ENCODE results near the gene FBXL13. TPM values are rescaled to one million over a fixed set of nuclear protein-coding genes. Genes with fewer than 3 reads are reported as not detected.

The FBXL13 gene
- total RNA-seq, 1 experiment from 2014 or later: 0.43 TPM

- CTCF ChIA-PET: no interaction called here
- Mint-ChIP-seq H3K27ac (ENCODE audit: unreplicated experiment) (no peak overlapping the region), H3K4me3 (ENCODE audit: unreplicated experiment) (no peak overlapping the region), H3K27me3 (ENCODE audit: insufficient read depth, unreplicated experiment) (no peaks in the 10 kb centered on the region), H3K4me1 (ENCODE audit: low read depth, unreplicated experiment) (no peaks in the 10 kb centered on the region), H3K36me3 (ENCODE audit: insufficient read depth, unreplicated experiment) (no peaks in the 10 kb centered on the region), H3K9me3 (ENCODE audit: unreplicated experiment) (no peaks in the 10 kb centered on the region)
- no peaks in the 10 kb centered on the region for H3K9me3 ChIP-seq
- no peaks in the 10 kb centered on the region for H3K4me1 ChIP-seq
- POLR2A ChIA-PET: no interaction called here
- H3K4me3 ChIP-seq (ENCODE audit: low read depth, low read length): no peak overlapping the region
- BruUV-seq (replicated peaks): no TSS peak
- intact Hi-C loops (cut with micrococcal nuclease; ENCODE audit: unreplicated experiment): no loop called here
- no peaks in the 10 kb centered on the region for H3K36me3 ChIP-seq (ENCODE audit: control insufficient read depth, insufficient read depth, low read length)
- TF ChIP-seq CTCF (IDR thresholded peaks at IDR 0.05; ENCODE audit: insufficient read depth in 1 of 2, low read depth in 1 of 2, low read length in 1 of 2, severe bottlenecking in 1 of 2, unreplicated experiment in 1 of 2): no peak
- H3K27me3 ChIP-seq (replicated peaks; ENCODE audit: control insufficient read depth, insufficient read depth, low read length): no peaks in the 10 kb centered on the region
- no peak for DNase-seq
Measured at GRCh38 chr7:102845346-102845745, 229.2 kb downstream of the FBXL13 start.

GRCh38 chr7:102843850-102844249, 230.7 kb downstream of the FBXL13 start:
- BruUV-seq (replicated peaks): no TSS peak
- H3K9me3 Mint-ChIP-seq (ENCODE audit: unreplicated experiment): no peaks in the 10 kb centered on the region
- H3K36me3 Mint-ChIP-seq (ENCODE audit: insufficient read depth, unreplicated experiment): no peaks in the 10 kb centered on the region
- Histone ChIP-seq H3K9me3 (no peaks in the 10 kb centered on the region), H3K27me3 (replicated peaks; ENCODE audit: control insufficient read depth, insufficient read depth, low read length) (no peaks in the 10 kb centered on the region), H3K36me3 (ENCODE audit: control insufficient read depth, insufficient read depth, low read length) (no peaks in the 10 kb centered on the region), H3K4me1 (no peaks in the 10 kb centered on the region), H3K4me3 (ENCODE audit: low read depth, low read length) (no peak overlapping the region)
- ChIA-PET POLR2A (no interaction called here), CTCF (no interaction called here)
- no peak overlapping the region for H3K27ac Mint-ChIP-seq (ENCODE audit: unreplicated experiment)
- intact Hi-C loops (cut with micrococcal nuclease; ENCODE audit: unreplicated experiment): no loop called here
- DNase-seq: no peak
- H3K4me3 Mint-ChIP-seq (ENCODE audit: unreplicated experiment): no peak overlapping the region
- H3K4me1 Mint-ChIP-seq (ENCODE audit: low read depth, unreplicated experiment): no peaks in the 10 kb centered on the region
- H3K27me3 Mint-ChIP-seq (ENCODE audit: insufficient read depth, unreplicated experiment): no peaks in the 10 kb centered on the region
- no peak for TF ChIP-seq CTCF (IDR thresholded peaks at IDR 0.05; ENCODE audit: insufficient read depth in 1 of 2, low read depth in 1 of 2, low read length in 1 of 2, severe bottlenecking in 1 of 2, unreplicated experiment in 1 of 2)

GRCh38 chr7:102842284-102842683, 232.3 kb downstream of the FBXL13 start:
- no peak for DNase-seq
- POLR2A ChIA-PET: no interaction called here
- TF ChIP-seq CTCF (IDR thresholded peaks at IDR 0.05; ENCODE audit: insufficient read depth in 1 of 2, low read depth in 1 of 2, low read length in 1 of 2, severe bottlenecking in 1 of 2, unreplicated experiment in 1 of 2): no peak
- H3K36me3 Mint-ChIP-seq (ENCODE audit: insufficient read depth, unreplicated experiment): no peaks in the 10 kb centered on the region
- no peaks in the 10 kb centered on the region for H3K27me3 Mint-ChIP-seq (ENCODE audit: insufficient read depth, unreplicated experiment)
- intact Hi-C loops (cut with micrococcal nuclease; ENCODE audit: unreplicated experiment): no loop called here
- Histone ChIP-seq H3K27me3 (replicated peaks; ENCODE audit: control insufficient read depth, insufficient read depth, low read length) (no peaks in the 10 kb centered on the region), H3K4me1 (no peaks in the 10 kb centered on the region), H3K9me3 (no peaks in the 10 kb centered on the region), H3K4me3 (ENCODE audit: low read depth, low read length) (no peak overlapping the region), H3K36me3 (ENCODE audit: control insufficient read depth, insufficient read depth, low read length) (no peaks in the 10 kb centered on the region)
- H3K9me3 Mint-ChIP-seq (ENCODE audit: unreplicated experiment): no peaks in the 10 kb centered on the region
- no peak overlapping the region for H3K27ac Mint-ChIP-seq (ENCODE audit: unreplicated experiment)
- no peaks in the 10 kb centered on the region for H3K4me1 Mint-ChIP-seq (ENCODE audit: low read depth, unreplicated experiment)
- CTCF ChIA-PET: no interaction called here
- no peak overlapping the region for H3K4me3 Mint-ChIP-seq (ENCODE audit: unreplicated experiment)
- BruUV-seq (replicated peaks): no TSS peak

All from Caco-2 (cell line).